Epidermal melanocyte (primary cell): ENCODE data around the gene MVB12B.

ENCODE experiments used
- DNase-seq: peaks from one replicate; pipeline ENCODE4 v3.0.0; 2011; ENCODE audit warnings: low spot score; ENCODE audit not compliant: insufficient read length

Gene MVB12B

DNA sequence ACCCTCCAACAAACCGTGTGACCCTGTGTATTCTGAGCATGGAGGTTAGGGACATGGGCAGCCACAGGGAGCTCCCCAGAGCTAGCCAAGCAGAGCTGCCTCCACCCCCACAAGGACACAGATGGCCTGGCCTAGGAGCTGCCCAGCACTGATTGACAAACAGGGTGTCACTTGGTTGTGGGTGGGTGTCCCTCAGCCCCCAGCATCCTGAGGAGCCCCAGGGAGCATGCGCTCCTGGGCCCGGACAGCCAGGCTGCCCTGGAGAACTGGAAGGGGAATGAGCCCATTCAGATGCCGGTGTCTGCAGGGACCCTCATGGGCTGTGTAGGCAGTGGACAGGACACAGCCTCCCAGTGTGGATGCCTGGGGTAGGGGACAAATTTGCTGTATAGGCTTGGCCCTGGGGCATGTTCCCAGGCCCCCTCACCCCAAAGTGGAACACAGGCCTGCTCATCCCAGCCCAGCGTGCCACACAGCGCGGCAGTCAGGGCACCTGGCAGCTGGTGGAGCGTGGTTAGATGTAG is 162.3 kb downstream of the MVB12B start:
- no peak for DNase-seq

DNA sequence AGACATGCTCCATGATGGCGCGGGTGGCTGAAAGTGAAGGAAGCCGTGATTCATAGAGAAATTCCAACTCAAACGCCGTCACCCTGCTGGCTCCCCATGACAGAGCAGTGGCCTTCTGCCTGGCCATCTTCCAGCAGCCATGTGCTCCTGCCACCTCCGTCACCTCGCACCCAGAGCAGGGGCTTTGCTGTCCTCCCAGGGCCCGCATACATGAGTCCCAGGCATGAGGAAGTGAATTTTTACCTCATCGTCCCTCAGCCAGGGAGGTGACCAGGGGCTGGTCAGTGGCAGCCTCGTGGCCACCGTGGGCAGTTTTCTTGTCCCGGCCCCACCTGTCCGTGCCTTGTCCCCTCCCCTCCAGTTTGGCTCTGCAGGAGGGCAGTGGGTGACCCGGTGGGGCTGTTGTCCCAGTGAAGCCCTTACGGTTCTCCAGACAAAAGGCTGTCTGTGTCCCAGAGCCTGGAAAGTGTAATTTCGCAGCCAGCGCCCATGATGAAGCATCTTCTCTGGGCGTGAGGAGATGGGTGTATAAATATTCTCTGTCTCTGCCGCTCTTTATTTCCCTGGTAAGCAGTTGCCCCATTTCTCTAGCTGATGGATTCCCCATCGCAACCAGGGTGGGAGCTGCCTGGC is 163.1 kb downstream of the MVB12B start:
- DNase-seq = no peak

GRCh38 chr9:126490214-126490631 is 163.6 kb downstream of the MVB12B start:
- no peak for DNase-seq

GRCh38 chr9:126490871-126491567 is 164.4 kb downstream of the MVB12B start:
- DNase-seq = peak; percentile 61

DNA sequence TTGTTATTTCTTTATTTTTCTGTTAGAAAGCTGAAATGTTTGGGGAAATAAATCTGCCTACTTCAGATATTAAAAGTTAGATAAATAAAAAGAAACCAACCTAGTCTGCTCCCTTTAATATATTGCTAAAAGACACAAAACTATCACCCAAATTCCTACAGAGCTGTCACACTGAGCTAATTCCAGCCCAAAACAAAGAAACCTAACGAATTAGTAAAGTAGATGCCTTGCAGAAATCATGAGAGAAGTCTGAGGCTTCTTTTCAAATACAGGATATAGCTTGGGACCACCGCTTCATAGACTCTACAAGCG is 164.9 kb downstream of the MVB12B start:
- DNase-seq = no peak

- no peak for DNase-seq
Observed at GRCh38 chr9:126491949-126492348, 165.3 kb downstream of the MVB12B start.

GRCh38 chr9:126494264-126494663 is 167.6 kb downstream of the MVB12B start:
- no peak for DNase-seq

- no peak for DNase-seq
Observed at GRCh38 chr9:126494746-126495145, 168.1 kb downstream of the MVB12B start.

- no peak for DNase-seq
Observed at GRCh38 chr9:126495411-126496180, 169.0 kb downstream of the MVB12B start.

DNA sequence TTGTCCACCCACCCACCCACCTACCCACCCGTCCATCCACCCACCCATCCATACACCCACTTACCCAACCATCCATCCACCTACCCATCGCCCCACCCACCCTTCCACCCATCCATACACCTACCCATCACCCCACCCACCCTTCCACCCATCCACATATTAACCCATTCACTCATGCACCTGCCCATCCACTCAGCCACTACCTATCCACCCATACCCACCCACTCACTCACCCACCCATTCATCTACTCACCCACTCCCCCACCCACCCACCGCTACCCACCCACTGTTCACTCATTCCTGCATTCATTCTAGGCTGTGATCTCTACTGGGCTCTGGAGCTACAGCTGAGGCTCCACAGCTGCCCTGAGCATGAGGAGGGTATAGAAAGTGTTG is 169.6 kb downstream of the MVB12B start:
- no peak for DNase-seq

DNA sequence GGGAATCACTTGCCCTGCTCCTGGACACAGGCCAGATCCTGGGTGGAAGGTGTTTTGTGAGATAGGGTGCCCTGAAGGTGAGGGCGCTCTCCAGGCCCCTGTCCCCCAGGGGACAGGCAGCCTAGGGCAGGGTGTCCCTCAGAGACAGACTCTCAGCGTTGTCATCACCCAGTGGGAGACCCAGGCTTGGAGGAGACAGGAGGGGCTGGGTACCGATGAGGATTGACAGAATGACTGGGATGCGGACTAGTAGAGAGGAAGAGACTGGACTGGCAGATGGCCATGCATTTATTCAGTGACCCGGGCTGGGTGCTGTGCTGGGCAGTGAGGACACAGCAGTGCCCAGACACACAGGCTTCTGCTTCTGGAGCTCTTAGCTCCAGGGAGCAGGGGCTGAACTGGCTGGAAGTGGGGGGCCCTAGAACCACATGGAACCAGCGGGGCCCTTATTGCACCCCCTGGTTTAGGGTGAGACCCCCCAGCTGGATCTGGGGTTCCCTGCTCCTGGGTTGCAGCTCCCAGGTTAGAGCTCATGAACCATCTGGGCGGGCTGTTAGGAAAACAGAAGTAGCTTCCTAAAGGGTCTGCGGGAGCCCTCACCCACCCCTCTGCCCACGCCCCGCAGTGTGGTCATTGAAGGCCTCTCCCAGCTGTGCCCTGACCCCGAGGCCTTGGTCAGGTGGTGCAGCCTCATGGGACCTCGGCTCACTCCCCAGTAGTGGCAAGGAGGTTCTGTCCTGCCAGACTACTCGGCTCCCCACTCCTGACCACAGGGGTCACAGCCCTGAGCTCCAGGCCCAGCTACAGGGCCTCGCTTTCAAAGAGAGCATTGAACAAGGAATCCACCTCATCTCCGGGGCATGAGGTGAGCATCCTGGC is 170.4 kb downstream of the MVB12B start:
- no peak for DNase-seq

GRCh38 chr9:126497660-126498275 is 171.1 kb downstream of the MVB12B start:
- no peak for DNase-seq

DNA sequence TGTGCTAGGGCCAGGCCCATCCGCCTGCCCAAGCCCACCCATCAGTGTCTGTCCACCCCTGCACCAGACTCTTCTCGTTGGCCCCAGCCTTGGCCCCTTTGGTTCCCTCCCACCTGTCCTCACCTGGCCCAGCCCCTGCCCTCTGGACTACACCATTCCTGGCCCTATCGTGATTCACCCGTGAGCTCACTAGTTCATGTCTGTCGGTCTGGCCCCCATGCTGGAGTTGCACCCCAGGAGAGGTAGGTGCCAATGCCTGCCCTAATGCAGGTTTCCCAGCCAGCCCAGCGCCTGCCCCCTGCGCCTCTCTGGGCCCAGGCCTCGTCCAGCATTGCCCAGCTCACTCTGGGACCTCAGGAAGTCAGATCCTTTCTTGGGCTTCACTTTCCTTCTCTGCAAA is 171.7 kb downstream of the MVB12B start:
- no peak for DNase-seq

GRCh38 chr9:126499005-126499910 is 172.6 kb downstream of the MVB12B start:
- peak; percentile 40 for DNase-seq

GRCh38 chr9:126499911-126500599 is 173.4 kb downstream of the MVB12B start:
- DNase-seq = no peak

- peak; percentile 81 for DNase-seq
Observed at GRCh38 chr9:126500600-126501382, 174.2 kb downstream of the MVB12B start.

DNA sequence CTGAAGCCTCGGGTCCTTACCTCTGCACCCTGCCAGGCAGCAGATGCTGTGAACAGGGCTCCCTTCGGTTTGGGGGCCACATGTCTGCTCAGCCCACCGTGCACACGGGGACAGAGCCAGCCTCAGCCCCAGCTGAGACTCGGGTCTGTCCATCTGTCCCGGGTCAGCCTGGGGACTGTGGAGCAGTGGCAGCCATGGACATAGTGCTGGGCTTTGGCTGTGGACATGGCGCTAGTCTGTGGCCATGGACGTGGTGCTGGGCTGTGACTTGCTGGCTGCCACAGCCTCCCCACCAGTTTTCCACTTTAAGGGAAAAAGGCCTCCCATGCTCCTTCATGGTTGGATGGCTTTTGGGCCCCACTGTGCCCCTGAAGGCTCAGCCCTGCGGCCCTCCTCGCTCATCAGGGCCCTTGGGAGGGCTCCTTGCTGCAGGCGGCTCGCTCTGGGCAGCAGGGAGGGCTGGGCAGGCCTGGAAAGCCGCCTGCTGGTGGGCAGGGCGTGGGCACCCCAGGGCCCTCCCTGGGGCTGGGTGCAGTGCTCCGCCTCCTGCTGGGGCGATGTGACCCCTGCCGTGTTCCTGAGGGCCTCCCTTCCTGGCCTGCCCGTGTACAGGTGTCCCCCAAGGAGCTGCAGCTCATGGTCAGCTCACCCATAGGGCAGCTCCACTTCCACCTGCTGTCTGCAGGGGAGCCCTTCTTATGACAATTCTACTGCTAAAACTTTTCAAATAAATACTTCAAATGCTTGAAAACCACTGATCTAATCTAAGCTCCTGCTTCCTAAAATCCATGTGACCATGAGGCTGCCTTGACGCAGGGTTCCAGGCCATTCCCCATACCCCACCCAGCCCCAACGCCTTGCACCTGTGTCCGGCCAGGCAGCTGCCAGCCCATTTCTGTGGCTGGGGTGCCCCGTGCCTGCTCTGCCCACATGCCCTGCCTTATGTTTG is 175.0 kb downstream of the MVB12B start:
- DNase-seq = no peak
